Activated T-helper 1 cell treated with anti-CD3 and anti-CD28 coated beads, Interleukin-12 subunit alpha, Interleukin-12 subunit beta, Interleukin-2, Interleukin-4 antibody, amounts not matched to agents 30 ng/mL and 10 ng/mL and 1 ng/mL, durations not matched to agents 14 hours and 24 hours and 36 hours (primary cell): ENCODE results near the gene CEP20. TPM values are rescaled to one million over a fixed set of nuclear protein-coding genes. Genes with fewer than 3 reads are reported as not detected.

Source experiments
- DNase-seq: peaks from one replicate; pipeline ENCODE4 v3.0.0; 2021; ENCODE audit warnings: low spot score
- H3K27ac Mint-ChIP-seq: one replicate; pipeline ENCODE4 v1.8.0; 2021; ENCODE audit warnings: mild to moderate bottlenecking, mixed read lengths
- H3K27me3 Mint-ChIP-seq: one replicate; pipeline ENCODE4 v1.8.0; 2022; ENCODE audit warnings: mild to moderate bottlenecking, moderate library complexity, mixed read lengths; ENCODE audit not compliant: insufficient read depth
- H3K36me3 Mint-ChIP-seq: one replicate; pipeline ENCODE4 v1.8.0; 2021; ENCODE audit warnings: low read depth, mixed read lengths
- H3K4me1 Mint-ChIP-seq: one replicate; pipeline ENCODE4 v1.8.0; 2021; ENCODE audit warnings: low read depth, mixed read lengths
- H3K4me3 Mint-ChIP-seq: one replicate; pipeline ENCODE4 v1.8.0; 2021; ENCODE audit warnings: mild to moderate bottlenecking, moderate library complexity, mixed read lengths
- H3K9me3 Mint-ChIP-seq: one replicate; pipeline ENCODE4 v1.8.0; 2021; ENCODE audit warnings: mixed read lengths
- intact Hi-C: fragments of 100-400 bp; cut with micrococcal nuclease; formaldehyde crosslinking; loops from one replicate; pipeline ENCODE4 v1.15.1; 2024
- total RNA-seq: library from RNA; stranded (reverse); gene quantifications from 2 replicates; pipeline ENCODE4 v1.2.3, GENCODE V29; 2022

CEP20 gene
- total RNA-seq, 1 donor from 2014 or later, result 50.2 TPM

DNA sequence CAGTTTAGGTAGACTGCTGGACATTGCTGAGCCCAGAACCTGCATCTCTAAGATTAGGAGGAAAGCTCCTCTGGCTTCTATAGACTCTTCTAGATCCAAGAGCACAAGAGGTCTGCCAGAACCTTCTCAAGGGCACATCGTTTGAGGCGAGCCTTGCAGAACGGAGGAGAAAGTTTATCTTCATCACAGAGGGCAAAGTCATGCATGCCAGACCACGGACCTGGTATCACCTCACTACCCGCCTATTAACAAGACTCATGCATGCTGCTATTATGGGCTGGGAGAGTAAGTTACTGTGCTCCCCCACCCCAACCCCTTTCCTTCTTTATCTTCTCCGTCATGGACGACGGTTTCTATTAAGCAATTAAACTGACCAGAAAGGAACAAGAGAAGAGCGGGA, 54.9 kb downstream of the CEP20 start:
- peaks cover 10% of the 10 kb centered on the region for H3K4me1 Mint-ChIP-seq
- H3K9me3 Mint-ChIP-seq, result no peaks in the 10 kb centered on the region
- no peak overlapping the region for H3K27ac Mint-ChIP-seq
- DNase-seq, result no peak
- H3K36me3 Mint-ChIP-seq, result no peaks in the 10 kb centered on the region
- H3K27me3 Mint-ChIP-seq, result peaks cover 8% of the 10 kb centered on the region
- intact Hi-C loops, result no loop called here
- no peak overlapping the region for H3K4me3 Mint-ChIP-seq

DNA sequence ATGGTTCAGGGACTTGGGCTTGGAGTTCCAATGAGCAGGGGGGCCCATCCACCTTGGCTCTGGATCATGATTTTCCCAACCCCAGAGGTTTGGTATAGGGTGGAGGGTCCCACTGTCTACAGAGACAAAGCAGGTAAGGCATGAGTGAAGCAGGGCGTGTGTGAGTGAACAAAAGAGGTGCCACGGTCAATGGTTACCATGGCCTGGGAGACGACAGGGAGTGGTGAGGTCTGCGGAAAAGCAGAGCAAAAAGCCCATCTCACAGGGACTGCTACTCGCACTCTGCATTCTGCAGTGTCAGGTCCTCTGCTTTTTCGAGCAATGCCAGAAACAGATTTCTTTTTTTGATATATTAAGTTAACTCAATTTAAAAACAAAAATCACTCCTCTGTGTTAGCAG, 56.2 kb downstream of the CEP20 start:
- Mint-ChIP-seq H3K9me3 (no peaks in the 10 kb centered on the region), H3K4me3 (no peak overlapping the region), H3K27ac (no peak overlapping the region), H3K27me3 (peaks cover 8% of the 10 kb centered on the region), H3K4me1 (peaks cover 10% of the 10 kb centered on the region), H3K36me3 (no peaks in the 10 kb centered on the region)
- no peak for DNase-seq
- intact Hi-C loops, result no loop called here

DNA sequence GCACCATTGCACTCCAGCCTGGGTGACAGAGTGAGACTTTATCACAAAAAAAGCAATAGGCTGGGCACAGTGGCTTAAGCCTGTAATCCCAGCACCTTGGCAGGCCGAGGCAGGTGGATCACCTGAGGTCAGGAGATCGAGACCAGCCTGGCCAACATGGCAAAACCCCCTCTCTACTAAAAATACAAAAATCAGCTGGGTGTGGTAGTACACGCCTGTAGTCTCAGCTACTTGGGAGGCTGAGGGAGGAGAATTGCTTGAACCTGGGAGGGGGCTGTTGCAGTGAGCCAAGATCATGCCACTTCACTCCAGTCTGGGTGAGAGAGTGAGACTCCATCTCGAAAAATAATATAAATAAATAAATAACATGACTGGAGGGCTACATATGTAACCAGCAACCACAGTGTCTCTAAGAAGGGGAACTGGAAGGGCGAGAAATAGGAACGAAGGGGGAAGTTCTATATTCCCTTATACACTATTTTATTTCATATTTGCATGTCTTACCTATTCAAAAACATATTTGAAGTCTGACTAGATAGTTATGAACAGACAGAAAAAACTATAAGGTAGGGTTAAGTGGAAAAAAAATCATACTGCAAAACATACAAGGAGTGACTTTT, 57.5 kb downstream of the CEP20 start:
- H3K4me1 Mint-ChIP-seq, result peaks cover 9% of the 10 kb centered on the region
- H3K27me3 Mint-ChIP-seq, result peaks cover 8% of the 10 kb centered on the region
- no peak overlapping the region for H3K27ac Mint-ChIP-seq
- no peak for DNase-seq
- H3K9me3 Mint-ChIP-seq, result no peaks in the 10 kb centered on the region
- H3K4me3 Mint-ChIP-seq, result no peak overlapping the region
- no peaks in the 10 kb centered on the region for H3K36me3 Mint-ChIP-seq
- intact Hi-C loops, result no loop called here

DNA sequence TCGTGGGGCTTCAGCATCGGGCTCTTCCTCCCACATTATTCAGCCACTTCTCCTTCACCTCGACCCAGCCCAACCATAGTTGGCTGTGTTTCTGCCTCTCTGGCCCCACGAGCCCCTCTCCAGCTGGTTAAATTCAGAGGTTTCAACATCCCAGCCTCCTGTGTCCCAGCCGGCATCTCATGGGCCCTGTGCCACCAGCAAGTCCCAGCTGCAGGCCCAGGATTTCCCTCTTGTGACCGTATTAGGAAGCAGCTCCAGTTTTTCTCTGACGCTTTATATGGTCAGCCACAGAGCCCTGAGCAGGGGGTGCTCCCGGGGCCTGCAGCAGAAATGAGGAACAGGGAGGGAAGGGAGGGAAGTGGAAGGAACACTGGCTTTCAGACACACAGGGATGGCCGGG, 58.9 kb downstream of the CEP20 start:
- no peak overlapping the region for H3K27ac Mint-ChIP-seq
- H3K4me3 Mint-ChIP-seq, result no peak overlapping the region
- no peaks in the 10 kb centered on the region for H3K9me3 Mint-ChIP-seq
- intact Hi-C loops, result no loop called here
- peaks cover 8% of the 10 kb centered on the region for H3K27me3 Mint-ChIP-seq
- H3K4me1 Mint-ChIP-seq, result no peaks in the 10 kb centered on the region
- no peak for DNase-seq
- no peaks in the 10 kb centered on the region for H3K36me3 Mint-ChIP-seq

DNA sequence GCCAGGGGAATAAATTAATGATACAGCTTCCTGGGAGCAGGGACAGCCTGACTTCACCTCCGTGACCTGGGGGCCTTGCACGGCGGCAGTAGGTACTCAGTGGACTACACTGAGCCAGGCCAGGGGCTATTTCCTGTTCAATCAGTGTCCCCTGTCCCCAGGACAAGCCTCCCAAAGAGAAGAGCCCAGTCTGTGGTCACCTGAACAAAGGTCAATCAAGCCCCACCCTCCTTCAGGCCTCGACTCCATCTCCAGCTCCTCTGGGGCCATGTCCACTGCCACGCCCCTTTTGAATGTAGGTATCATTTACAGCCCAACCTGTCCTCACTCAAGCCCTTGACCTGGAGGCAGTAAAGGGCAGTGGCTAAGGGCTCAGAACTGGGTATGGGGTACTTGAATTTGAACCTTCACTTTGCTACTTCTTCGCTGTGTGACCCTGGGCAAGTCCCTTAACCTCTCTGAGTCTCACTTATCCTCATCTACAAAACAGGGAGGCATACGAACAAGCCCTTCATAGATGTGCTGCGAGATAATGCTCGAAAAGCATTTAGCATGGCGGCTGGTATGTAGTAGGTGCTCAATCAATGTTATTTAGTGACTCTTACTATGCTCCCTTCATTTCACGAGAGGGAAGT, 60.6 kb downstream of the CEP20 start:
- intact Hi-C loops, result no loop called here
- no peaks in the 10 kb centered on the region for H3K4me1 Mint-ChIP-seq
- no peak for DNase-seq
- H3K27ac Mint-ChIP-seq, result no peak overlapping the region
- H3K9me3 Mint-ChIP-seq, result no peaks in the 10 kb centered on the region
- H3K27me3 Mint-ChIP-seq, result peaks cover 10% of the 10 kb centered on the region
- H3K36me3 Mint-ChIP-seq, result no peaks in the 10 kb centered on the region
- no peak overlapping the region for H3K4me3 Mint-ChIP-seq

DNA sequence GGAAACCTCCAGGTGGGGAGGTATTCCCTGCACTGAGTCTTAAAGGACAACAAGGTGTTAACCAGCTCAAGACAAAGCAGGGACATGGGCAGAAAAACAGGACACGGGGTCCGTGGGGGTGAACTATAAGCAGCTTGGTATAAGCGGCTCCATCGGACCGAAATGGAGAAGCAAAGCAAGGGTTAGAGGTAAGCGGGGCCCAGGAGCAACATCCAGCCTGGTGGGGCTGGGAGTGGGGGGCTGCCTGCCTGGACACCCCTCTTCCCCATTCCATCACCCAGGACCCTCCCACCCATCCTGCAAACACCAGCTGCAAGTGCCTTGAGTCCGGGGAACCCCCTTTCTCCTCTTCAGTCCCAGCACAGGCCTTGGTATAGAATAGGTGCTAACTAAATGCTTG, 61.1 kb downstream of the CEP20 start:
- no peaks in the 10 kb centered on the region for H3K36me3 Mint-ChIP-seq
- H3K9me3 Mint-ChIP-seq, result no peaks in the 10 kb centered on the region
- no peak overlapping the region for H3K4me3 Mint-ChIP-seq
- no peak overlapping the region for H3K27ac Mint-ChIP-seq
- H3K27me3 Mint-ChIP-seq, result peaks cover 10% of the 10 kb centered on the region
- intact Hi-C loops, result no loop called here
- no peak for DNase-seq
- no peaks in the 10 kb centered on the region for H3K4me1 Mint-ChIP-seq

DNA sequence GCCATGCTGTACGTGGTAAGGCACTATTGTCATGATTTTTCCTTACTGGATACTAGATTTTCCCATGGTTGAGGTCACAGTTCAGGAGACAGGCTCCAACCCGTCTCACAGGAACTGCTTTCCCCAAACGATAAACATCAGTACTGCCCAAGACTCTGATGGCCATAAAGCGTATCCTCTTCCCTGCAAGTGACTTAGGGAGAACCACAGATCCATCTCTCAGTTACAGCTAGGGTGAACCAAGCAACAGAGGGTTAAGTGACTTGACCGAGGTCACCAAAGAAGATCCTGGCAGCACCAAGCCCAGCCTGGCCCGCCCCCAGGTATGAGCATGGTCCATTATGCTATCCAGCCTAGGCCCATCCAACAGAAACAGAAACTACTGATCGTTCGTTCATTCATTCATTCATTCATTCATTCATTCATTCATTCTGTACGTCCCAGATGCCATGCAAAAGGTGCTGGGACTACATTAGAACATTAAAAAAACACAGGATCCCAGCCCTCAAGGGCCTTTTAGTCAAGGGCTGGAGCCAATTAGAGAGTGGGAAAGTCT, 62.6 kb downstream of the CEP20 start:
- no peak overlapping the region for H3K27ac Mint-ChIP-seq
- H3K36me3 Mint-ChIP-seq, result no peaks in the 10 kb centered on the region

DNA sequence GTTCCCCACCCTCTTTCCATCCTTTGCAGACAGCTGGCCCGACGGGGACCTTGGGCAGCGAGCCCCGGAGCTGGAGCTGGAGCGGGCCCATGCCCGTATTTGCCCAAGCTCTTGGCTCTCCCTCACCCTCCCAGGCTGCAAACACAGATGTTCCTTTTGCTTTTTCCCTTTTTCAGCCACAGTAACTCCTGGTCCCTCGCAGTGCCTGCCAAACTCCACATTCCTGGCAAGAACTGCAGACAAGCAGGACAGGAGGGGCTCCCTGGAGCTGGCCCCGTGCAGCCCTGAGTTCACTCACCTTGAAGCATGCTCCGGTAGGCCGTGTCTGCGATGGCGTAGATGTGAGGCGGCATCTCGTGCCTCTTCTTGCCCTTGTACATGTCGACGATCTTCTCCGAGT, 65.4 kb downstream of the CEP20 start:
- Mint-ChIP-seq H3K27me3 (peaks cover 2% of the 10 kb centered on the region), H3K9me3 (no peaks in the 10 kb centered on the region), H3K36me3 (no peaks in the 10 kb centered on the region), H3K4me1 (no peaks in the 10 kb centered on the region), H3K27ac (no peak overlapping the region), H3K4me3 (no peak overlapping the region)
- no peak for DNase-seq
- intact Hi-C loops, result loop anchor here (2.0 kb wide), 1 partner anchor 304 kb away; no protein-coding TSS in a partner anchor

More for the DNA sequence above, 62.6 kb downstream of the CEP20 start:
- no peak for DNase-seq
- Mint-ChIP-seq H3K4me1 (no peaks in the 10 kb centered on the region), H3K4me3 (no peak overlapping the region), H3K9me3 (no peaks in the 10 kb centered on the region), H3K27me3 (peaks cover 4% of the 10 kb centered on the region)
- intact Hi-C loops, result no loop called here

DNA sequence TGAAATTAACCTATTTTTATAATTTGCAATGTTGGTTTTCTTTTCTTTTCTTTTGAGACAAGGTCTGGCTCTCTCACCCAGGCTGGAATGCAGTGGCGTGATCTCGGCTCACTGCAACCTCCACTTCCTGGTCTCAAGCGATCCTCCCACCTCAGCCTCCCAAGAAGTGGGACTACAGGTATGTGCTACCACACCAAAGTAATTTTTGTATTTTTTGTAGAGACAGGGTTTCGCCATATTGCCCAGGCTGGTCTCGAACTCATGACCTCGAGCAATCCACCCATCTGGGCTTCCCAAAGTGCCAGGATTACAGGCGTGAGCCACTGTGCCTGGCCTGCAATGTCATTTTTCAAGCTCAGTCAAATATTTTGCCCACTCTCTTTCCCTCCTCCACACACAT, 67.6 kb downstream of the CEP20 start:
- Mint-ChIP-seq H3K9me3 (peaks cover 10% of the 10 kb centered on the region), H3K4me3 (no peak overlapping the region), H3K27ac (no peak overlapping the region), H3K4me1 (no peaks in the 10 kb centered on the region), H3K36me3 (no peaks in the 10 kb centered on the region), H3K27me3 (peaks cover 6% of the 10 kb centered on the region)
- intact Hi-C loops, result loop anchor here (1.0 kb wide), 1 partner anchor 55 kb away; no protein-coding TSS in a partner anchor
- DNase-seq, result no peak

DNA sequence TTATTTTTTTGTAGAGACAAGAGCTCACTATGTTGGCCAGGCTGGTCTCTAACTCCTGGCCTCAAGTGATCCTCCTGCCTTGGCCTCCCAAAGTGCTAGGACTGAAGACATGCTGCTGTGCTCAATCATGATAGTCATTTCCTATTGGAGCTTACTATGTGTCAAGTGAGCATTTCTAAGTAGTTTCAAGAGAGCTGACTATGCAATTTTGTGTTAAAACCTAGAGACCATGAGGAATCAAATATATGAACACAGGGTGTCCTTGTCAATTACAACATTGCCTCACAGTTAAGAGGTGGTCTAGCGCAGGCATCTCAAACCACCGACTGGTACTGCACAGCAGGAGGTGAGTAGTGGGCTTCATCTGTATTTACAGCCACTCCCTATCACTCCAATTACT, 69.4 kb downstream of the CEP20 start:
- no peak overlapping the region for H3K27ac Mint-ChIP-seq

DNA sequence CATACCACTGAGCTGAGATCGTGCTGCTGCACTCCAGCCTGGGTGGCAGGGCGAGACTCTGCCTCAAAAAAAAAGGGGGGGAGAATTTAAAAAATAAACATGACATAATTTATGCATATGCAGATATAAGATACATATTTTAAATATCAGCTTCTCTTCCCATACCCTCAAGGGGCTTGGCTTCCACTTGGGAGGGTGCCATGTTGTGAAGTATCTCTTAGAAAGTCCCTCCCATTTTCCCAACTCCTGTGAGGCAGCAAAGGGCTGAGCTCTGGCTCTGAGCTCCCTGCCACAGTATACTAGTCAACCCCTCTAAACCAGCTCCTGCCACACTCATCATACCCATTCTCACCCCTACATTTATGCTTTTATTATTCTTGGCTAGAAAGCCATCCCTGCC, 71.0 kb downstream of the CEP20 start:
- intact Hi-C loops, result no loop called here
- Mint-ChIP-seq H3K4me1 (no peaks in the 10 kb centered on the region), H3K27me3 (peaks cover 4% of the 10 kb centered on the region), H3K9me3 (peaks cover 16% of the 10 kb centered on the region), H3K27ac (no peak overlapping the region), H3K36me3 (no peaks in the 10 kb centered on the region), H3K4me3 (no peak overlapping the region)
- no peak for DNase-seq

More for the DNA sequence above, 69.4 kb downstream of the CEP20 start:
- H3K36me3 Mint-ChIP-seq, result no peaks in the 10 kb centered on the region
- peaks cover 16% of the 10 kb centered on the region for H3K9me3 Mint-ChIP-seq
- no peak for DNase-seq
- peaks cover 5% of the 10 kb centered on the region for H3K27me3 Mint-ChIP-seq
- H3K4me1 Mint-ChIP-seq, result no peaks in the 10 kb centered on the region
- intact Hi-C loops, result no loop called here
- H3K4me3 Mint-ChIP-seq, result no peak overlapping the region

DNA sequence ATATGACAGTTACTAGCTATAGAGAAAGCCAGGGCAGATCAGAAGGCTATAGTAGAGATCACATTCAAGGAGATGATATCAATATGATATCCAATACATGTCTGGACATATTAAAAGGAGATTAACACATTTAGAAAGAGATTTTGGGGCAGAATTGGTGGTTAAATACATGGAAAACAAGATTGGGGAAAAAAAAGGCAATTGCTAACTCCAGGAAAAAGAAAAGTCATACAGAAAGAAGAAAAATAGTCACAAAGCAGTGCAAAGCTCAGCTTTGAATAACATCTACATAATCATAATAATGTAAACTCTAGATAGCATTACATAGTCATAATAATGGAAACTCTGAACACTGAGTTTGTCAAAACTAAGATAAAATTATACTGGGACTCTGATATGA, 72.2 kb downstream of the CEP20 start:
- H3K27me3 Mint-ChIP-seq, result peaks cover 4% of the 10 kb centered on the region
- intact Hi-C loops, result no loop called here
- H3K27ac Mint-ChIP-seq, result no peak overlapping the region
- no peaks in the 10 kb centered on the region for H3K36me3 Mint-ChIP-seq
- no peaks in the 10 kb centered on the region for H3K4me1 Mint-ChIP-seq
- no peak for DNase-seq
- peaks cover 16% of the 10 kb centered on the region for H3K9me3 Mint-ChIP-seq
- H3K4me3 Mint-ChIP-seq, result no peak overlapping the region
